ENCODE measurements around the gene BTNL9.
A peak's percentile ranks its signal among the peaks of the same experiment; 100 is the strongest.
"Not testable (repeated sequence)": the region's sequence is repeated elsewhere in the genome, so short reads cannot be mapped to it uniquely, and the experiment has no call there.

Gene BTNL9

DNA sequence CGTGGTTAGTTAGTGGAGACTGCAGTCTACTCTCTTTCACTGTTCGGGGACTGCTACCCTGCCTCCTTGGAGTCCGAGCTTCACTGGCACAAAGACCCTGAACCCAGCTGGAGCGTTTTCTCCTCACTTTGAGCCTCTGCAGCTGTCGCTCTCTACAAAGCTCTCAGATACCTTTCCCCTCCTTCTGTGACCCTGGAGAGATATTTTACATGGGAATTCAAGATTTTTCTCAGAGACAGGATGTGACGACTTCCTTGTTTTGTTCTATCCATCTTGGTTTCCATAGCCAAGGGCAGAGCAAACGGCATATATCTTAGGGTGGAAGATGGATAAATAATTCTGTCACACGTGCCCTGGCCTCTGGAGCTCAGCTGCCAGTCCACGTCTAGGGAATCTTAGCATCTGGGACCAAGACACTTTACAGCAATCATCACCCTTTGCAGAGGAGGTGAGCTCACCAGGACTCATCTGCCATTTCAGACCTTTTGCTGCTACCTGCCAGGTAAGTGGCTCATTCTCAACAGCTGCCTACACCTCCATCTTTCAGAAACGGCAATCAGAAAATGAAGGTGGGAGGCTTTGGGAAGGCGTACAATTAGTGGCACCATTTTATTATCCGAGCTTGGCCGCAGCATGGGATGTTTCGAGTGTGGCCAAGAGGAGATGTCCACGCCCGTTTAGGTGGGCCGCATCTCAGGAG is at the start of gene BTNL9:
Gene BTNL9, plus strand, starts transcription at position 336 of the 700 bp plus-strand sequence. CDS start 5,224 bp downstream, outside the sequence.
- no peaks in the 10 kb centered on the region for H3K4me1 ChIP-seq (ENCODE audit: insufficient read depth, low read length)
- no peak within 1 kb of the TSS for H3K9ac ChIP-seq (ENCODE audit: low read depth, low read length)
- H3K36me3 ChIP-seq (ENCODE audit: insufficient read depth, low read length): no peaks in the 10 kb centered on the region
- H3K9me3 ChIP-seq (ENCODE audit: control insufficient read depth, insufficient read depth, low read length): no peaks in the 10 kb centered on the region

DNA sequence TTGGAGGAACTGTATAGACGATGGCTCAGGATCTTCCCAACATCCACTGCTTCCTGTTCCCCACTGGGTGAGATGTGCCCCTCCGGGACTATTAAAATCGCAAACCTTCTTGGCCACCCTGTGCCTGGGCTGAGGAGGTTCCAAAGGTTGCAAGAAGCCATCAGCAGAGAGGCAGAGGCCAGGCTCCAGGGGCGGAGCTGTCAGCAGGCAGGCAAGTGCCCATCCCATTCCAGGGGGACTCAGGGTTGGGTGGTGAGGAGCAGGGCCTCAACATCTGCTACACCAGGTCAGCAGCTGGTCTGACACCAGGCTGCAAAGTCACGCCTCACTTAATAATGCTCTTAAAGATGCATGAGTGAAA is 49.2 kb upstream of the BTNL9 start:
- Histone ChIP-seq H3K9me3 (ENCODE audit: control insufficient read depth, insufficient read depth, low read length) (no peaks in the 10 kb centered on the region), H3K4me1 (ENCODE audit: insufficient read depth, low read length) (no peaks in the 10 kb centered on the region), H3K36me3 (ENCODE audit: insufficient read depth, low read length) (no peaks in the 10 kb centered on the region), H3K9ac (ENCODE audit: low read depth, low read length) (no peak overlapping the region)

DNA sequence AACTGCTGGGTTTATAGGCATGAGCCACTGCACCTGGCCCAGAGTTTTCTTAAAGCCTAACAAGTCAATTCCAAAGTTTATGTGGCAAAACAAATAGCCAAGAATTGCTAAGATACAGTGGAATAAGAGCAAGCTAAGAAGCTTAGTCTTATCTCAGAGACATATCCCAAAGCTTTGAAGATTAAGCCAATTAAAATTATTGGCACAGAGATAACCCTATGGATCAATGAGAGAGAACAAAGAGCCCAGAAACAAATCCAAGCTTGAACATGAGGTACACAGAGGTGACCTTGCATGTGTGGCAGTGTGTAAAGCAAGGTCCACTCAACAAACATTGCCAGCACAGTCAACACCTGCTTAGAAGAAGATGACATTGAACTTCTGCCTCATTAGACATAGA is 38.1 kb upstream of the BTNL9 start:
- Histone ChIP-seq H3K9me3 (ENCODE audit: control insufficient read depth, insufficient read depth, low read length) (no peaks in the 10 kb centered on the region), H3K4me1 (ENCODE audit: insufficient read depth, low read length) (no peaks in the 10 kb centered on the region), H3K36me3 (ENCODE audit: insufficient read depth, low read length) (no peaks in the 10 kb centered on the region), H3K9ac (ENCODE audit: low read depth, low read length) (no peak overlapping the region)

DNA sequence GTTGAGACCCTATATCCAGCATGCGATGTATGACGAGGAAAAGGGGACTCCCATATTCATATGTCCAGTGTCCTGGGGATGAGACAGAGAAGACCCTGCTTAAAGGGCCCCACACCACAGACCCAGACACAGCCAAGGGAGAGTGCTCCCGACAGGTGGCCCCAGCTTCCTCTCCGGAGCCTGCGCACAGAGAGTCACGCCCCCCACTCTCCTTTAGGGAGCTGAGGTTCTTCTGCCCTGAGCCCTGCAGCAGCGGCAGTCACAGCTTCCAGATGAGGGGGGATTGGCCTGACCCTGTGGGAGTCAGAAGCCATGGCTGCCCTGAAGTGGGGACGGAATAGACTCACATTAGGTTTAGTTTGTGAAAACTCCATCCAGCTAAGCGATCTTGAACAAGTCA is 34.3 kb upstream of the BTNL9 start:
- Histone ChIP-seq H3K4me1 (ENCODE audit: insufficient read depth, low read length) (no peaks in the 10 kb centered on the region), H3K36me3 (ENCODE audit: insufficient read depth, low read length) (no peaks in the 10 kb centered on the region)

DNA sequence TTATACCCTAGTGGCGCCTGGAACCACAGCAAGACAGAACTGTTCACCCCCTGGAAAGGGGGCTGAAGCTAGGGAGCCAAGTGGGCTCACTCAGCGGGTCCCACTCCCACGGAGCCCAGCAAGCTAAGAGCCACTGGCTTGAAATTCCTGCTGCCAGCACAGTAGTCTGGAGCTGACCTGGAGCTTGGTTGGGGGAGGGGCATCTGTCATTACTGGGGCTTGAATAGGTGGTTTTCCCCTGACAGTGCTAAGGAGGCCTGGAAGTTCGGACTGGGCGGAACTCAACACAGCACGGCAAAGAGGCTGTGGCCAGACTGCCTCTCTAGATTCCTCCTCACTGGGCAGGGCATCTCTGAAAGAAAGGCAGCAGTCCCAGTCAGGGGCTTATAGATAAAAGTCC is 31.9 kb upstream of the BTNL9 start:
- no peaks in the 10 kb centered on the region for H3K4me1 ChIP-seq (ENCODE audit: insufficient read depth, low read length)
- no peaks in the 10 kb centered on the region for H3K36me3 ChIP-seq (ENCODE audit: insufficient read depth, low read length)
- H3K9ac ChIP-seq (ENCODE audit: low read depth, low read length): no peak overlapping the region
- no peaks in the 10 kb centered on the region for H3K9me3 ChIP-seq (ENCODE audit: control insufficient read depth, insufficient read depth, low read length)

More for the DNA sequence above, 34.3 kb upstream of the BTNL9 start:
- Histone ChIP-seq H3K9ac (ENCODE audit: low read depth, low read length) (no peak overlapping the region), H3K9me3 (ENCODE audit: control insufficient read depth, insufficient read depth, low read length) (no peaks in the 10 kb centered on the region)

DNA sequence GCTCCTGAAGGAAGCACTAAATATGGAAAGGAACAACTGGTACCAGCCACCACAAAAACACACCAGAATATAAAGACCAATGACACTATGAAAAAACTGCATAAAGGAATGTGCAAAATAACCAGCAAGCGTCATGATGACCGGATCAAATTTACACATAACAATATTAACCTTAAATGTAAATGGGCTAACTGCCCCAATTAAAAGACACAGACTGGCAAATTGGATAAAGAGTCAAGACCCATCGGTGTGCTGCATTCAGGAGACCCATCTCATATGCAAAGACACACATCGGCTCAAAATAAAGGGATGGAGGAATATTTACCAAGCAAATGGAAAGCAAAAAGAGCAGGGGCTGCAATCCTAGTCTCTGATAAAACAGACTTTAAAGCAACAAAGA is 30.0 kb upstream of the BTNL9 start:
- not testable (repeated sequence) for H3K36me3 ChIP-seq (ENCODE audit: insufficient read depth, low read length); H3K4me1 ChIP-seq (ENCODE audit: insufficient read depth, low read length); H3K9me3 ChIP-seq (ENCODE audit: control insufficient read depth, insufficient read depth, low read length); H3K9ac ChIP-seq (ENCODE audit: low read depth, low read length)

DNA sequence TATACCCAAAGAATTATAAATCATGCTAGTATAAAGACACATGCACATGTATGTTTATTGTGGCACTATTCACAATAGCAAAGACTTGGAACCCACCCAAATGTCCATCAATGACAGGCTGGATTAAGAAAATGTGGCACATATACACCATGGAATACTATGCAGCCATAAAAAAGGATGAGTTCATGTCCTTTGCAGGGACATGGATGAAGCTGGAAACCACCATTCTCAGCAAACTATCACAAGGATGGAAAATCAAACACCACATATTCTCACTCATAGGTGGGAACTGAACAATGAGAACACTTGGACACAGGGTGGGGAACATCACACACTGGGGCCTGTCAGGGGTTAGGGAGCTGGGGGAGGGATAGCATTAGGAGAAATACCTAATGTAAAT is 25.4 kb upstream of the BTNL9 start:
- not testable (repeated sequence) for H3K9ac ChIP-seq (ENCODE audit: low read depth, low read length); H3K9me3 ChIP-seq (ENCODE audit: control insufficient read depth, insufficient read depth, low read length); H3K4me1 ChIP-seq (ENCODE audit: insufficient read depth, low read length); H3K36me3 ChIP-seq (ENCODE audit: insufficient read depth, low read length)

DNA sequence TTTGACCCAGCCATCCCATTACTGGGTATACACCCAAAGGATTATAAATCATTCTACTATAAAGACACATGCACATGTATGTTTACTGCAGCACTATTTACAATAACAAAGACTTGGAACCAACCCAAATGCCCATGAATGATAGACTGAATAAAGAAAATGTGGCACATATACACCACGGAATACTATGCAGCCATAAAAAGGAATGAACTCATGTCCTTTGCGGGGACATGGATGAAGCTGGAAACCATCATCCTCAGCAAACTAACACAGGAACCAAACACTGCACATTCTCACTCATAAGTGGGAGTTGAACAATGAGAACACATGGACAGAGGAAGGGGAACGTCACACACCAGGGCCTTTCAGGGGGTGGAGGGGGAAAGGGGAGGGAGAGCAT is 22.6 kb upstream of the BTNL9 start:
- not testable (repeated sequence) for H3K9ac ChIP-seq (ENCODE audit: low read depth, low read length); H3K36me3 ChIP-seq (ENCODE audit: insufficient read depth, low read length); H3K9me3 ChIP-seq (ENCODE audit: control insufficient read depth, insufficient read depth, low read length); H3K4me1 ChIP-seq (ENCODE audit: insufficient read depth, low read length)

DNA sequence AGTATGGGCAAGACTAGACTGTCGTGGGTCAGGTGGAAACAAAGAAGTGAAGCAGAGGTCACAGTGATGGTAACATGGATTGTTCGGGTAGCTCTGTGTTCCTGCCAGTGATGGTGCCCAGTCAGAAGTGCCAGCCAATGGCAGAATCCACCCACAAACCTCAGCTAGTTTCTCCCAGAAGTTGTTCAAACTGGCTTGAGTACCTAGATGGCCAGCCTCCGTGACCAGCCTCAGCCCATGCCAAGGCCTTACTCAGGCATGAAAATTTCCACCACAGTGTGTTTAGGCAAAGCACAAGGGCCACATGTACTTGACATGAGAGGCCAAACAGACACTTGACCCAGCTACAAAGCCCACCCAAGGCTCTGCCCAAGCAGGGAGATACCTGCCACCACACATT is 19.4 kb upstream of the BTNL9 start:
- no peaks in the 10 kb centered on the region for H3K36me3 ChIP-seq (ENCODE audit: insufficient read depth, low read length)
- no peaks in the 10 kb centered on the region; the same call in 1 of the 2 replicates for H3K9me3 ChIP-seq (ENCODE audit: control insufficient read depth, insufficient read depth, low read length)
- H3K4me1 ChIP-seq (ENCODE audit: insufficient read depth, low read length): no peaks in the 10 kb centered on the region
- H3K9ac ChIP-seq (ENCODE audit: low read depth, low read length): no peak overlapping the region

DNA sequence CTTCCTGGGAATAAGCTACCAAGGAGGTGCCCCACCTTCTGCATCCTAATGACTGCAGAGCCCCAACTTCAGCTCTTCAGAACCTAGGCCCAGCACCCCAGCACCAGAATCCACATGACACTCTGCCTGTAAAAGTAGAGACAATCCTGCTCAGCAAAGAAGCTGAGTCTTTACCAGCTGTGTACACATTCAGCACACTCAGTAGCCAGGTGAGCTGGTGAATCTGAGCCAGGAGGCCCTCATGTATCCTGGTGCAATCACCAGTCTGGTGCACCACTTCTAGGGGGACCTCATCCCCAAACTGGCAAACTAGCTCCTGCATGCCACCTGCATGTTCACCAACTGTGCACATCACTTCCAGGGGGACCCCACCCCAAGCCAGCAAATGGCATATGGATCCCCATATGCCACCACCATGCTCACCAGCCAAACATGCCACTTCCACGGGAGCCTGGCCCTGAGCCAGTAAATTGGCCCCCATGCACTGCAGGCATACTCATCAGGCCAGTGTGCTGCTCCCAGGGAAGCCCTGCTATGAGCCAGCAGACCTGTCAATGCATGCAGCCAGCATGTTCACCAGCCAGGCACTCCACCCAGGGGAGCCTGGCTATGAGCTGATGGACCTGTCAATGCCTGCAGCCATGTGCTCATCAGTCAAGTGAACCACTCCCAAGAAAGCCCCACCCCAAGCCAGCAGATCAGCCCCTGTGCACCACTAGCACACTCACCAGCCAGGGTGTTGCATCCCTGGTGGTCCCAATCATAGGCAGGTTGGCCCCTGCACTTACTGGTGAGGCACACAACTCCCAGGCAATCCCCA is 15.6 kb upstream of the BTNL9 start:
- Histone ChIP-seq H3K4me1 (ENCODE audit: insufficient read depth, low read length) (no peaks in the 10 kb centered on the region), H3K9me3 (ENCODE audit: control insufficient read depth, insufficient read depth, low read length) (no peaks in the 10 kb centered on the region; the same call in 1 of the 2 replicates), H3K36me3 (ENCODE audit: insufficient read depth, low read length) (no peaks in the 10 kb centered on the region), H3K9ac (ENCODE audit: low read depth, low read length) (no peak overlapping the region)

DNA sequence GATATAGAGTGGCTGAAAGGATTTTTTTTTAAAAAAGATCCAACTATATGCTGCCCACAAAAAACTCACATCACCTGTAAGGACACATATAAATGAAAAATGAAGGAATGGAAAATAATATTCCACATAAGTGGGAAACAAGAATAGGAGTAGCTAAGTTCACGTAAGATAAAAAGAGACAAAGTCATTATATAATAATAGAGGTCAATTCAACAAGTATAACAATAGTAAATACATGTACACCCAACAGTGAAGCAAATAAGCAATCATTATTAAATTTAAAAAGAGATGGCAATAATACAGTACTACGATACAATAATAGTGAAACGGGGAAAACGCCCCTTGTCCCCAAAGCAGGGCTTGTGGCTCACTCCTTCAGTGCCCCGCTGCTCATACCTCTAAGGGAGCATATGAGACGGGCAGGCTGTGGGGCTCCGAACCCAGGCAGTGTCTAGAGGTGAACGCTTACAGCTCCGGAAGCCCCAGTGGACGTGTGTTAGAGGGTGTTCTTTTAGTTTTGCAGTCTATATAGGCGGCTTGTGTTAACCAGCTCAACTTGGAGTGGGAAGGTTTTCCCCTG is 12.5 kb upstream of the BTNL9 start:
- Histone ChIP-seq H3K36me3 (ENCODE audit: insufficient read depth, low read length) (no peaks in the 10 kb centered on the region), H3K9ac (ENCODE audit: low read depth, low read length) (peak overlapping the region; percentile 55; the same call in 1 of the 2 replicates), H3K9me3 (ENCODE audit: control insufficient read depth, insufficient read depth, low read length) (peaks cover 2% of the 10 kb centered on the region; the same call in 1 of the 2 replicates), H3K4me1 (ENCODE audit: insufficient read depth, low read length) (no peaks in the 10 kb centered on the region)

DNA sequence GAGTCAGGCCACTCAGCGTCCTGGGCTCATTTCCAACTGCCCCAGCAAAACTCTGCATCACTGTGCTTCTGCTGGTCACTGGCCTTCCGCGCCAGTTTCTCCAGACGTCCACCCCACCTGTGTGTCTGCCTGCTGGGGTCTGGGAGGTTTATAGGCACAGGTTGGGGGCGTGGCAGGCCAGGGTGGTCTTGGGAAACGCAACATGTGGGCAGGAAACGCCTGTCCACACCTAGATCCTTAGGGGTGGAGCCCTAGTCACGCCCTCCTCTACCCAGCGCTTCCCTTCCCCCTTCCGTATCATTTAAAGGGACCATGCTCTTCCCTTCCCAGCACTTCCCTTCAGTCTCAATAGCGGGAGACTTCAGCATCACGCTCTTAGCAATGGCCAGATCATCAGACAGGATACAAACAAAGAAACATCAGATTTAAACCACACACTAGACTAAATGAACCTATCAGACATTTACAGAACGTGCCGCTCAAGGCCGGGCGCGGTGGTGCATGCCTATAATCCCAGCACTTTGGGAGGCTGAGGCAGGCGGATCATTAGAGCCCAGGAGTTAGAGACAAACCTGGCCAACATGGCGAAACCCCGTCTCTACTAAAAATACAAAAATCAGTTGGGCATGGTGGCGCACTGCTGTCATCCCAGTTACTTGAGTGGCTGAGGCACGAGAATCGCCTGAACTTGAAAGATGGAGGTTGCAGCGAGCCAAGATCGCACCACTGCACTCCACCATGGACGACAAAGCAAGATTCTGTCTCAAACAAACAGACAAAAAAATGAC is 11.8 kb upstream of the BTNL9 start:
- H3K36me3 ChIP-seq (ENCODE audit: insufficient read depth, low read length): no peaks in the 10 kb centered on the region
- H3K9me3 ChIP-seq (ENCODE audit: control insufficient read depth, insufficient read depth, low read length): peaks cover 2% of the 10 kb centered on the region; the same call in 1 of the 2 replicates
- H3K9ac ChIP-seq (ENCODE audit: low read depth, low read length): peak overlapping the region; percentile 55; the same call in 1 of the 2 replicates
- no peaks in the 10 kb centered on the region for H3K4me1 ChIP-seq (ENCODE audit: insufficient read depth, low read length)

DNA sequence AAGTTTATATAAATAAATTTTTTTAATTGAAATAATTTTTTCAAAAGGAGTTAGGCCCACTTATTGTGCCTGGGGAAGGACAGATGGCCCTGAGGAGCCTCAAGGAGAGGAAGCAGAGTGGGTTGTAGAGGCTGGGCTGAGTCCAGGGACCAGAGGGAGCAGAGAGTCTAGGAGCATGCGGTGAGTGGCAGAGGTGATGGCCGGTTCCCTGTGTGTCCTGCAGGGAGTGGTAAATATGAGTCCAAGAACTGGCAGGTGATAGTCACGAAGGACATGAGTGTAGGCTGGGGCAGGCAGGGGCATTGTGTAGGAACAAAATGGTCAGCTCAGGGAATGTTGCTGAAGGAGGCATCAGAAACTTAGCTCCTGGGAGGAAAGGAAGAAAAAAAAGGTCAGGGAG is 8.3 kb upstream of the BTNL9 start:
- H3K9ac ChIP-seq (ENCODE audit: low read depth, low read length): peak overlapping the region; percentile 34; the same call in 1 of the 2 replicates
- H3K4me1 ChIP-seq (ENCODE audit: insufficient read depth, low read length): no peaks in the 10 kb centered on the region
- H3K36me3 ChIP-seq (ENCODE audit: insufficient read depth, low read length): no peaks in the 10 kb centered on the region
- peaks cover 2% of the 10 kb centered on the region; the same call in 1 of the 2 replicates for H3K9me3 ChIP-seq (ENCODE audit: control insufficient read depth, insufficient read depth, low read length)
